Keratinocyte (primary cell): ENCODE measurements around the gene FAM118B. TPM values are rescaled to one million over a fixed set of nuclear protein-coding genes. Genes with fewer than 3 reads are reported as not detected.

Experiments used
- DNase-seq: peaks from one replicate; pipeline ENCODE4 v3.0.0-alpha.2; 2011; ENCODE audit warnings: low read depth, missing footprints, low spot score
- FAIRE-seq: peaks from 2 replicates; lab custom pipeline; 2011; peaks lifted over from hg19 to GRCh38; lab: Jason Lieb, UNC
- H2AFZ ChIP-seq: 2 replicates; pipeline ENCODE4 v1.6.0; 2012; ENCODE audit warnings: low read length, control low read depth, inconsistent platforms; ENCODE audit not compliant: control insufficient read depth
- H3K27ac ChIP-seq: 2 replicates; pipeline ENCODE4 v1.5.1; 2011; ENCODE audit warnings: low read length; ENCODE audit not compliant: control insufficient read depth, insufficient read depth
- H3K27me3 ChIP-seq: 3 replicates; pipeline ENCODE4 v1.6.0; 2011; ENCODE audit warnings: low read length; ENCODE audit not compliant: control insufficient read depth, insufficient read depth; ENCODE audit errors: extremely low read depth
- H3K36me3 ChIP-seq, 2 experiments: 2 replicates in 1 of 2; 3 replicates in 1 of 2; pipeline ENCODE4 v1.5.1; 2011; ENCODE audit warnings: low read length in 2 of 2, mild to moderate bottlenecking in 1 of 2; ENCODE audit not compliant: control insufficient read depth in 2 of 2, insufficient read depth in 2 of 2; ENCODE audit errors: extremely low read depth in 1 of 2
- H3K4me1 ChIP-seq: 3 replicates; pipeline ENCODE4 v1.5.1; 2011; ENCODE audit warnings: low read length; ENCODE audit not compliant: control insufficient read depth, insufficient read depth; ENCODE audit errors: extremely low read depth
- H3K4me2 ChIP-seq: 3 replicates; pipeline ENCODE4 v1.6.0; 2011; ENCODE audit warnings: low read depth, low read length; ENCODE audit not compliant: control insufficient read depth, insufficient read depth; ENCODE audit errors: extremely low read depth
- H3K4me3 ChIP-seq, 3 experiments: fragments of 200-600 bp in 1 of 3; sonication (generic) in 1 of 3; 2 replicates in 2 of 3; 3 replicates in 1 of 3; pipeline ENCODE4 v1.5.1; 2011 to 2016; ENCODE audit warnings: low read length in 3 of 3, mild to moderate bottlenecking in 3 of 3, control low read depth in 2 of 3, inconsistent platforms in 1 of 3, low read depth in 1 of 3, mixed read lengths in 1 of 3, mixed run types in 1 of 3, moderate library complexity in 1 of 3; ENCODE audit not compliant: control insufficient read depth in 2 of 3, insufficient read depth in 2 of 3; ENCODE audit errors: extremely low read depth in 1 of 3
- H3K79me2 ChIP-seq: 2 replicates; pipeline ENCODE4 v1.6.0; 2012; ENCODE audit warnings: low read length; ENCODE audit not compliant: control insufficient read depth, insufficient read depth
- H3K9ac ChIP-seq: 3 replicates; pipeline ENCODE4 v1.6.0; 2011; ENCODE audit warnings: low read length; ENCODE audit not compliant: control insufficient read depth, insufficient read depth; ENCODE audit errors: extremely low read depth
- H3K9me1 ChIP-seq: 3 replicates; pipeline ENCODE4 v1.6.0; 2011; ENCODE audit warnings: low read length; ENCODE audit not compliant: control insufficient read depth, insufficient read depth; ENCODE audit errors: extremely low read depth
- H3K9me3 ChIP-seq: 2 replicates; pipeline ENCODE4 v1.5.1; 2012; ENCODE audit warnings: low read depth, low read length; ENCODE audit not compliant: control insufficient read depth
- H4K20me1 ChIP-seq: 3 replicates; pipeline ENCODE4 v1.6.0; 2011; ENCODE audit warnings: low read length; ENCODE audit not compliant: control insufficient read depth, insufficient read depth; ENCODE audit errors: extremely low read depth
- CTCF ChIP-seq, 3 experiments: IDR thresholded peaks in 1 of 3; conservative IDR thresholded peaks in 1 of 3; optimal IDR thresholded peaks in 1 of 3; 2 replicates in 2 of 3; 3 replicates in 1 of 3; pipeline versions ENCODE3 to v1.5.1; 2011; ENCODE audit warnings: low read length in 3 of 3, mild to moderate bottlenecking in 3 of 3, moderate library complexity in 2 of 3, control low read depth in 1 of 3, inconsistent platforms in 1 of 3; ENCODE audit not compliant: insufficient read depth in 2 of 3; ENCODE audit errors: extremely low read depth in 1 of 3
- EZH2 ChIP-seq: IDR thresholded peaks from one replicate; pipeline ENCODE4 v1.6.1; 2012; ENCODE audit warnings: inconsistent platforms, mild to moderate bottlenecking, low read length, moderate library complexity
- dilution Hi-C: fragments of 300-500 bp; cut with MboI; formaldehyde crosslinking; loops from one replicate; pipeline ENCODE4 v1.7.0; 2020; ENCODE audit warnings: low sequenced_read_pairs; ENCODE audit not compliant: extremely low pct_ligation_motif_present
- polyA plus RNA-seq, 5 experiments: library from polyadenylated mRNA; depleted of rRNA in 3 of 5; stranded (reverse) in 3 of 5; stranded (forward) in 1 of 5; unstranded in 1 of 5; fragments of >200 nt; gene quantifications; 1 replicate in 1 of 5; 2 replicates in 3 of 5; 3 replicates in 1 of 5; pipeline versions ENCODE4 v1.2.1 to v1.2.3, GENCODE V29; 2011 to 2012; ENCODE audit warnings: missing spikeins in 2 of 5, low read depth in 1 of 5, low replicate concordance in 1 of 5

FAM118B gene
- polyA plus RNA-seq, 1 donor (not counting 4 experiments of a cell fraction or from before 2014, with no cell fraction given), result 32.0 TPM

GRCh38 chr11:126165757-126166156 is 45.8 kb upstream of the FAM118B start:
- no peak overlapping the region for H3K4me2 ChIP-seq
- H3K27me3 ChIP-seq, result no peaks in the 10 kb centered on the region
- H3K4me1 ChIP-seq, result peaks cover 7% of the 10 kb centered on the region
- H4K20me1 ChIP-seq, result no peaks in the 10 kb centered on the region
- no peak overlapping the region for H2AFZ ChIP-seq
- H3K9ac ChIP-seq, result no peak overlapping the region
- dilution Hi-C loops, result no loop called here
- H3K36me3 ChIP-seq, result no peaks in the 10 kb centered on the region
- H3K4me3 ChIP-seq, result no peak overlapping the region
- H3K27ac ChIP-seq, result no peak overlapping the region
- FAIRE-seq, result no peak
- H3K79me2 ChIP-seq, result no peaks in the 10 kb centered on the region
- H3K9me3 ChIP-seq, result no peaks in the 10 kb centered on the region
- no peaks in the 10 kb centered on the region for H3K9me1 ChIP-seq
- no peak for DNase-seq
- no peak for TF ChIP-seq CTCF (optimal IDR thresholded peaks at IDR 0.05 in 1 of 3, IDR thresholded peaks at IDR 0.05 in 1 of 3, conservative IDR thresholded peaks at IDR 0.05 in 1 of 3; ENCODE audit: extremely low read depth in 1 of 3, insufficient read depth in 2 of 3, low read length in 3 of 3)
- TF ChIP-seq EZH2, result no peak

DNA sequence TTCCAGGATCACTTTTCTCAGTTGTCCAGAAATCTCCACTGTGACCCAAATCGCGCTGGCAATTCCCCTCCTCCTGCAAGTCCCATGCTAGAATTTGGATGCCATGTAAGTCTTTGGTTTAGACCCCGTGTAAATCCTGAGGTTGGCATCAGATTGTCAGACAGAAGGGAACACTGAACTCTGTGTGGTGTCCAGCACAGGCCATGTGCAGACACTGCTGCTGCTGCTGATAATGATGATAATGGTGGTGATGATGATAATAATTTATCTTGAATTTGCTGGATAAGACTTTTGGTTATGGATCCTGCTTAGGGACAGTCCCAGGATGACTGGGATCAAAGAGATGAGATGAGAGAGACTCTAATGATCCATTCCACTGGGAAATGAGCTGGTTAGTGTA is 45.2 kb upstream of the FAM118B start:
- no peaks in the 10 kb centered on the region for H3K9me3 ChIP-seq
- no peak overlapping the region for H3K27ac ChIP-seq
- no peak overlapping the region for H3K4me2 ChIP-seq
- H3K4me1 ChIP-seq, result peaks cover 7% of the 10 kb centered on the region
- no peaks in the 10 kb centered on the region for H4K20me1 ChIP-seq
- H3K36me3 ChIP-seq, result no peaks in the 10 kb centered on the region
- no peaks in the 10 kb centered on the region for H3K27me3 ChIP-seq
- H3K9ac ChIP-seq, result no peak overlapping the region
- DNase-seq (no peak), FAIRE-seq (no peak)
- H3K9me1 ChIP-seq, result no peaks in the 10 kb centered on the region
- TF ChIP-seq CTCF (optimal IDR thresholded peaks at IDR 0.05 in 1 of 3, IDR thresholded peaks at IDR 0.05 in 1 of 3, conservative IDR thresholded peaks at IDR 0.05 in 1 of 3; ENCODE audit: extremely low read depth in 1 of 3, insufficient read depth in 2 of 3, low read length in 3 of 3) (no peak), EZH2 (no peak)
- no peak overlapping the region for H2AFZ ChIP-seq
- no peak overlapping the region for H3K4me3 ChIP-seq
- H3K79me2 ChIP-seq, result no peaks in the 10 kb centered on the region
- dilution Hi-C loops, result no loop called here
